A673 (cell line): ENCODE results near the gene ATP2A2.

Experiments used
- EZH2 ChIP-seq: fragments of 200-600 bp; sonication (generic); IDR thresholded peaks from 2 replicates; pipeline ENCODE4 v1.6.1; 2017; ENCODE audit warnings: borderline replicate concordance, low read depth, mild to moderate bottlenecking, mixed read lengths, antibody characterized with exemption, low read length; ENCODE audit not compliant: poor library complexity, severe bottlenecking
- TF ChIP-seq, protein P1 (sequence below): fragments of 300-800, 200-600 bp; sonication (generic); conservative IDR thresholded peaks from 2 replicates; pipeline ENCODE4 v1.5.1; 2017; ENCODE audit warnings: low read depth, mild to moderate bottlenecking, antibody characterized with exemption, low read length, moderate library complexity, mixed read lengths

DNA sequence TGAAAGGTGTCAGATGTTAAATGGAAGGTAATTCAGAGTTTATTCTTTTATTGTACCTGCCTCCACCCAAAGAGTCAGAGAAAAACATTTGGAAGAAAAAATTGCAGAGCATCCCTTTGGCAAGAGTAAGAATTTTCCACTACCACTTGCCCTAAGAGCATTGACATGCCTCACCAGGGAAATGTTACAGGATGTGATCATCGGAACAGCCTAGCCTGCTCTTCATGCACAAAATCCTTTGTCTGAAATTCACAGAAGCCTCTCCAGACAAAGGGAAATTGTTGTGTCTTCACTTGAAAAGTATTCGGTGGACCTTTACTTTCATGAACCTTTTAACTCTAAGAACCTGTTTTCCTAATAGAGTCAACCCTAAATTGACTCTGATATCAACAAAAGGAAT, 36.9 kb downstream of the ATP2A2 start:
- TF ChIP-seq, protein P1, sequence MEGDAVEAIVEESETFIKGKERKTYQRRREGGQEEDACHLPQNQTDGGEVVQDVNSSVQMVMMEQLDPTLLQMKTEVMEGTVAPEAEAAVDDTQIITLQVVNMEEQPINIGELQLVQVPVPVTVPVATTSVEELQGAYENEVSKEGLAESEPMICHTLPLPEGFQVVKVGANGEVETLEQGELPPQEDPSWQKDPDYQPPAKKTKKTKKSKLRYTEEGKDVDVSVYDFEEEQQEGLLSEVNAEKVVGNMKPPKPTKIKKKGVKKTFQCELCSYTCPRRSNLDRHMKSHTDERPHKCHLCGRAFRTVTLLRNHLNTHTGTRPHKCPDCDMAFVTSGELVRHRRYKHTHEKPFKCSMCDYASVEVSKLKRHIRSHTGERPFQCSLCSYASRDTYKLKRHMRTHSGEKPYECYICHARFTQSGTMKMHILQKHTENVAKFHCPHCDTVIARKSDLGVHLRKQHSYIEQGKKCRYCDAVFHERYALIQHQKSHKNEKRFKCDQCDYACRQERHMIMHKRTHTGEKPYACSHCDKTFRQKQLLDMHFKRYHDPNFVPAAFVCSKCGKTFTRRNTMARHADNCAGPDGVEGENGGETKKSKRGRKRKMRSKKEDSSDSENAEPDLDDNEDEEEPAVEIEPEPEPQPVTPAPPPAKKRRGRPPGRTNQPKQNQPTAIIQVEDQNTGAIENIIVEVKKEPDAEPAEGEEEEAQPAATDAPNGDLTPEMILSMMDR = no peak
- no peak for TF ChIP-seq EZH2
